Glutamatergic neuron (in vitro differentiated cells): Measurements from ENCODE around the gene NPSR1. TPM values are rescaled to one million over a fixed set of nuclear protein-coding genes. Genes with fewer than 3 reads are reported as not detected.

Experiments
- DNase-seq: peaks from one replicate; pipeline ENCODE4 v3.0.0; 2022
- H3K27ac Mint-ChIP-seq: one replicate; pipeline ENCODE4 v1.8.0; 2020; ENCODE audit warnings: mild to moderate bottlenecking, mixed read lengths, inconsistent platforms; ENCODE audit not compliant: unreplicated experiment
- H3K27me3 Mint-ChIP-seq: one replicate; pipeline ENCODE4 v1.8.0; 2020; ENCODE audit warnings: mild to moderate bottlenecking, moderate library complexity, mixed read lengths, inconsistent platforms; ENCODE audit not compliant: unreplicated experiment
- H3K36me3 Mint-ChIP-seq: one replicate; pipeline ENCODE4 v1.8.0; 2020; ENCODE audit warnings: mild to moderate bottlenecking, mixed read lengths, inconsistent platforms; ENCODE audit not compliant: unreplicated experiment
- H3K4me1 Mint-ChIP-seq: one replicate; pipeline ENCODE4 v1.8.0; 2020; ENCODE audit warnings: mild to moderate bottlenecking, low read depth, mixed read lengths, inconsistent platforms; ENCODE audit not compliant: unreplicated experiment
- H3K4me3 Mint-ChIP-seq: one replicate; pipeline ENCODE4 v1.8.0; 2020; ENCODE audit warnings: mild to moderate bottlenecking, mixed read lengths, inconsistent platforms; ENCODE audit not compliant: unreplicated experiment
- H3K9me3 Mint-ChIP-seq: one replicate; pipeline ENCODE4 v1.8.0; 2020; ENCODE audit warnings: mild to moderate bottlenecking, moderate library complexity, mixed read lengths, inconsistent platforms; ENCODE audit not compliant: unreplicated experiment
- total RNA-seq: library from RNA; stranded (reverse); fragmentation: NEBNext Ultra II Directional; extraction: Animal tissue kit (Norgen Biotek cat#: 25700); gene quantifications from one replicate; pipeline ENCODE4 v1.2.1, GENCODE V29; 2021; ENCODE audit not compliant: unreplicated experiment
- TF ChIP-seq, protein P1 (sequence below): fragments of 200-600 bp; sonication (generic); IDR thresholded peaks from one replicate; pipeline ENCODE4 v1.5.0; 2021; ENCODE audit not compliant: partially characterized antibody, unreplicated experiment

NPSR1 gene
- total RNA-seq, 1 donor from 2014 or later, result not detected

DNA sequence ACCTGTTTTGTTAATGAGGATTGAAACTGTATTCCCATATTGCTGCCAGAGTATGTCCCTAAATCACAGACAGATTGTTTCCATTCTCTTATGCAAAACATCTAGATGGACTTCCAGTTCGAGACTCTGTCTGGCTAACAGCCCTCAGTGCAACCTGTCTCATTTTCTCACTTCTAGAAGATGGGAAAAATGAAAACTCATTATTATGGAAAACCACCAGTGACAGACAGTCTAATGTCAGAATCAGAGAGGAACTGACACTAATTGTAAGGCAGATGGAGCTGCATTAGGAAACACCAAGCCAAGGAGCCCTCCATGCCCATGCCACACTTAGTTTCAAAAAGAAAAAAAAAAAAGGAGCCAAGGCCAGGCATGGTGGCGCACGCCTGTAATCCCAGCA, 61.6 kb downstream of the NPSR1 start:
- TF ChIP-seq, protein P1, sequence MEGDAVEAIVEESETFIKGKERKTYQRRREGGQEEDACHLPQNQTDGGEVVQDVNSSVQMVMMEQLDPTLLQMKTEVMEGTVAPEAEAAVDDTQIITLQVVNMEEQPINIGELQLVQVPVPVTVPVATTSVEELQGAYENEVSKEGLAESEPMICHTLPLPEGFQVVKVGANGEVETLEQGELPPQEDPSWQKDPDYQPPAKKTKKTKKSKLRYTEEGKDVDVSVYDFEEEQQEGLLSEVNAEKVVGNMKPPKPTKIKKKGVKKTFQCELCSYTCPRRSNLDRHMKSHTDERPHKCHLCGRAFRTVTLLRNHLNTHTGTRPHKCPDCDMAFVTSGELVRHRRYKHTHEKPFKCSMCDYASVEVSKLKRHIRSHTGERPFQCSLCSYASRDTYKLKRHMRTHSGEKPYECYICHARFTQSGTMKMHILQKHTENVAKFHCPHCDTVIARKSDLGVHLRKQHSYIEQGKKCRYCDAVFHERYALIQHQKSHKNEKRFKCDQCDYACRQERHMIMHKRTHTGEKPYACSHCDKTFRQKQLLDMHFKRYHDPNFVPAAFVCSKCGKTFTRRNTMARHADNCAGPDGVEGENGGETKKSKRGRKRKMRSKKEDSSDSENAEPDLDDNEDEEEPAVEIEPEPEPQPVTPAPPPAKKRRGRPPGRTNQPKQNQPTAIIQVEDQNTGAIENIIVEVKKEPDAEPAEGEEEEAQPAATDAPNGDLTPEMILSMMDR, result no peak
- Mint-ChIP-seq H3K36me3 (no peaks in the 10 kb centered on the region), H3K27ac (no peak overlapping the region), H3K27me3 (no peaks in the 10 kb centered on the region), H3K9me3 (no peaks in the 10 kb centered on the region), H3K4me3 (no peak overlapping the region), H3K4me1 (no peaks in the 10 kb centered on the region)
- no peak for DNase-seq

DNA sequence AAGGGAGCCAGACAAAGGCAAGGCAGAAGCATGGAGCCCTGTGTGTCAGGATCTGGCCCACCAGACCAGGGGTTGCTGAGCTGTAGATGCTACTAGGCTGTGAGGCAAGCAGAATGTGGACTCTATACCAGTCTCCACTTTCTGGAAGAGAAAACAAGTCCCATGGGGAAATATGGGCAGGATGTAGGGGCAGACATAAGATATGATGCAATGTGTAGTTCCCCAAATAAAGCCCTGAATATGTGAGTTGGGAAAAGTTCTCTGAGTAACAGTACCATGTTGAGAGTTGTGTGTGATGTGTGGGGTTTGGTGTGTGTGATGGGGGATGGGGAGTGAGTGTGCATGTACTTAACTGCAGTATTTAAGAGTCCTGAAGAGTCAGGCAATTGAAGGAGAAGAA, 62.3 kb downstream of the NPSR1 start:
- Mint-ChIP-seq H3K27me3 (no peaks in the 10 kb centered on the region), H3K4me1 (no peaks in the 10 kb centered on the region), H3K36me3 (no peaks in the 10 kb centered on the region), H3K27ac (no peak overlapping the region), H3K4me3 (no peak overlapping the region), H3K9me3 (no peaks in the 10 kb centered on the region)
- no peak for DNase-seq
- TF ChIP-seq, protein P1, result no peak

- Mint-ChIP-seq H3K4me1 (no peaks in the 10 kb centered on the region), H3K36me3 (no peaks in the 10 kb centered on the region), H3K9me3 (no peaks in the 10 kb centered on the region), H3K4me3 (no peak overlapping the region), H3K27ac (no peak overlapping the region), H3K27me3 (no peaks in the 10 kb centered on the region)
- no peak for DNase-seq
- TF ChIP-seq, protein P1, result no peak
Measured at GRCh38 chr7:34723338-34723737, 65.3 kb downstream of the NPSR1 start.

DNA sequence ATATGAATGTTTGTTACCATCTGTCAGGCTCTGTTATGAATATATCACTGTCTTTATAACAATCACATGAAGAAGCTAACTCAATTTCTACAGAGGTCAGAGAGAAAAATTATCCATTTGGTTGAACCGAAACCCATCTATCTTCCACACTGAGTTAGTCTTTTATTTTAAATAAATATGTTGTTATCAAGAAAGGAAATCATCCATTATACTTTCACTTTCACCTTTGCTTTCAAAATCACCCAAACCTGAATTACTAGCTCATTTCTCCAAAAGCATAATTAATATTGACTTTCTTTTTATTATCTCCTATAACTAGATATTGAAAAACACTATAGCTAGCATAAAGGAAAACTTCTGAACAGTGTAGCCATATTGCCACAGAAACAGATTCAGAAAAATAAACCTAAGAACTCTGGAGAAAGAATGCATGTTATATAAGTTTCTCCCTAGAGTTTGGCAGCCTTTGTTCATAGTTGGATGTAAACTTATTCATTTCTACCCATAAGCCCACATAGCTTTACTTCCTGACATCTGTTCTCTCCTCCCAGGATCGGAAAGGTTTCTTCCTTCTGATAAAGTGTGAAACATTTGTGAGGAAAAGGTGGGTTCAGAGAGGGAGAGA, 66.0 kb downstream of the NPSR1 start:
- H3K36me3 Mint-ChIP-seq, result no peaks in the 10 kb centered on the region
- no peak for DNase-seq
- TF ChIP-seq, protein P1, result no peak
- H3K27me3 Mint-ChIP-seq, result no peaks in the 10 kb centered on the region
- no peaks in the 10 kb centered on the region for H3K9me3 Mint-ChIP-seq
- no peak overlapping the region for H3K4me3 Mint-ChIP-seq
- H3K27ac Mint-ChIP-seq, result no peak overlapping the region
- no peaks in the 10 kb centered on the region for H3K4me1 Mint-ChIP-seq

DNA sequence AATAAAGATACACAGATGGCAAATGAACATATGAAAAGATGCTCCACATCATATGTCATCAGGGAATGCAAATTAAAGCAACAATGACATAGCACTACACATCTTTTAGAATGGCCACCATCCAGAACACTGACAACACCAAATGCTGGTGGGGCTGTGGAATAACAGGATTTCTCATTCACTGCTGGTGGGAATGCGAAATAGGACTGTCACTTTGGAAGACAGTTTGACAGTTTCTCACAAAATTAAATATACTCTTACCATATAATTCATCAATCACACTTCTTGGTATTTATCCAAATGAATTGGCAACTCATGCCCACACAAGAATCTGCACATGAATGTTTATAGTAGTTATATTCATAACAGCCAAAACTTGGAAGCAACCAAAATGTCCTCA, 68.2 kb downstream of the NPSR1 start:
- Mint-ChIP-seq H3K9me3 (no peaks in the 10 kb centered on the region), H3K4me1 (no peaks in the 10 kb centered on the region), H3K36me3 (no peaks in the 10 kb centered on the region), H3K4me3 (no peak overlapping the region), H3K27me3 (no peaks in the 10 kb centered on the region), H3K27ac (no peak overlapping the region)
- TF ChIP-seq, protein P1, result no peak
- DNase-seq, result no peak
